ENCODE measurements around the gene NES.

The NES gene

GRCh38 chr1:156645666-156646065 is 31.5 kb downstream of the NES start:
- Histone ChIP-seq H3K27me3 (ENCODE audit: control insufficient read depth, insufficient read depth, low read length) (peaks cover 6% of the 10 kb centered on the region), H3K9ac (no peak overlapping the region), H3K27ac (no peak overlapping the region)

DNA sequence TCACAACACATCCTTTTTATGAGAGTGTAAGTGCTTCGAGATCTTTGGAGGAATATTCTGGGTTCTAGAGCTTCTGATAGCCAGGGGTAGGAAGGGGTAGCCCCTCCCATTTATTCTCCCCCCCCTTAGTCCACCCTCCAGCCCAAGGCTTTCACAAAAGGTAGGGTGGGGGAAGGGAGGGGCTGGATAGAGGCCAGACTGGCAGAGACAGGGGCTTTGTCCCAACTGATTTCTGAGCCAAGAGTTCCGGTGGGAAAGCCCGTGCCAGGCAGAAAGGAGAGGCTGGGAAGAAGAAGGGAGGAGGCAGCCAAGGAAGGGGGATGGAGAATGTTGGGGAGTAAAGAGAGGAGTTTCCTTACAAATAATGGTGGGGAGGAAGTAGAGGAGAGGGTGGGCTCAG is 32.2 kb downstream of the NES start:
- H3K4me3 ChIP-seq (ENCODE audit: low read depth, low read length), result no peak overlapping the region
- H3K79me2 ChIP-seq, result no peaks in the 10 kb centered on the region
- no peak overlapping the region for H3K9ac ChIP-seq
- H3K27ac ChIP-seq, result no peak overlapping the region
- TF ChIP-seq, protein P1, sequence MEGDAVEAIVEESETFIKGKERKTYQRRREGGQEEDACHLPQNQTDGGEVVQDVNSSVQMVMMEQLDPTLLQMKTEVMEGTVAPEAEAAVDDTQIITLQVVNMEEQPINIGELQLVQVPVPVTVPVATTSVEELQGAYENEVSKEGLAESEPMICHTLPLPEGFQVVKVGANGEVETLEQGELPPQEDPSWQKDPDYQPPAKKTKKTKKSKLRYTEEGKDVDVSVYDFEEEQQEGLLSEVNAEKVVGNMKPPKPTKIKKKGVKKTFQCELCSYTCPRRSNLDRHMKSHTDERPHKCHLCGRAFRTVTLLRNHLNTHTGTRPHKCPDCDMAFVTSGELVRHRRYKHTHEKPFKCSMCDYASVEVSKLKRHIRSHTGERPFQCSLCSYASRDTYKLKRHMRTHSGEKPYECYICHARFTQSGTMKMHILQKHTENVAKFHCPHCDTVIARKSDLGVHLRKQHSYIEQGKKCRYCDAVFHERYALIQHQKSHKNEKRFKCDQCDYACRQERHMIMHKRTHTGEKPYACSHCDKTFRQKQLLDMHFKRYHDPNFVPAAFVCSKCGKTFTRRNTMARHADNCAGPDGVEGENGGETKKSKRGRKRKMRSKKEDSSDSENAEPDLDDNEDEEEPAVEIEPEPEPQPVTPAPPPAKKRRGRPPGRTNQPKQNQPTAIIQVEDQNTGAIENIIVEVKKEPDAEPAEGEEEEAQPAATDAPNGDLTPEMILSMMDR (IDR thresholded peaks at IDR 0.05), result no peak
- H3K9me3 ChIP-seq (ENCODE audit: control insufficient read depth, low read length), result no peaks in the 10 kb centered on the region
- H3K4me1 ChIP-seq, result peaks cover under 1% of the 10 kb centered on the region
- peaks cover 6% of the 10 kb centered on the region for H3K27me3 ChIP-seq (ENCODE audit: control insufficient read depth, insufficient read depth, low read length)
- no peak overlapping the region for H2AFZ ChIP-seq
- no peaks in the 10 kb centered on the region for H3K36me3 ChIP-seq (ENCODE audit: control insufficient read depth, insufficient read depth, low read length)
- no peak overlapping the region for H3K4me2 ChIP-seq (ENCODE audit: low read length)

More at GRCh38 chr1:156645666-156646065, 31.5 kb downstream of the NES start:
- H3K4me2 ChIP-seq (ENCODE audit: low read length), result no peak overlapping the region
- H2AFZ ChIP-seq, result no peak overlapping the region
- H3K79me2 ChIP-seq, result no peaks in the 10 kb centered on the region
- no peaks in the 10 kb centered on the region for H3K36me3 ChIP-seq (ENCODE audit: control insufficient read depth, insufficient read depth, low read length)
- TF ChIP-seq, protein P1 (IDR thresholded peaks at IDR 0.05), result no peak
- no peak overlapping the region for H3K4me3 ChIP-seq (ENCODE audit: low read depth, low read length)
- no peaks in the 10 kb centered on the region for H3K9me3 ChIP-seq (ENCODE audit: control insufficient read depth, low read length)
- H3K4me1 ChIP-seq, result no peaks in the 10 kb centered on the region

DNA sequence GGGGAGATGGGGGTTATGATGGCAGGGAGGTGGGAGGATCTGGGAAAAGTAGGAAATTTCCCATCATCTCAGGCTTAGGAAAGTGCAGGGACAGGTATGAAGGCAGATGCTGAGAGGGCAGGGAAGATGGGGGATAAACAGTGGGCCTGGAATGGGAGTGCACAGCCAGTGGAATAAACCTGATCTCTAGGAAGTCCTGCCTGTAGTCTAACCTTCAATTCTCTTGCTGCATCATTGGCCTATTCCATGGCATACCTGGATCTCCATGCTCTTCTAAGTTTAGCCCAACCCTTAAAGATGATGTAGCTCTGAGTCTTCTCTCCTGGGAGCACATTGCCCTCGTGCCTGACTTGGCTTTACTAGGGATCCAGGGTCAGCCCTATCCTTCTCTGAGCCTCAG is 32.6 kb downstream of the NES start:
- TF ChIP-seq, protein P1 (IDR thresholded peaks at IDR 0.05), result no peak
- no peak overlapping the region for H3K4me3 ChIP-seq (ENCODE audit: low read depth, low read length)
- H2AFZ ChIP-seq, result no peak overlapping the region
- H3K9me3 ChIP-seq (ENCODE audit: control insufficient read depth, low read length), result no peaks in the 10 kb centered on the region
- no peak overlapping the region for H3K9ac ChIP-seq
- H3K36me3 ChIP-seq (ENCODE audit: control insufficient read depth, insufficient read depth, low read length), result no peaks in the 10 kb centered on the region
- H3K27me3 ChIP-seq (ENCODE audit: control insufficient read depth, insufficient read depth, low read length), result peaks cover 6% of the 10 kb centered on the region
- H3K79me2 ChIP-seq, result no peaks in the 10 kb centered on the region
- H3K4me1 ChIP-seq, result peaks cover 4% of the 10 kb centered on the region
- H3K4me2 ChIP-seq (ENCODE audit: low read length), result no peak overlapping the region
- no peak overlapping the region for H3K27ac ChIP-seq

GRCh38 chr1:156644146-156644545 is 33.1 kb downstream of the NES start:
- Histone ChIP-seq H3K27ac (no peak overlapping the region), H3K27me3 (ENCODE audit: control insufficient read depth, insufficient read depth, low read length) (peaks cover 6% of the 10 kb centered on the region), H3K4me3 (ENCODE audit: low read depth, low read length) (no peak overlapping the region), H2AFZ (no peak overlapping the region), H3K4me1 (peaks cover 6% of the 10 kb centered on the region), H3K9ac (no peak overlapping the region), H3K36me3 (ENCODE audit: control insufficient read depth, insufficient read depth, low read length) (no peaks in the 10 kb centered on the region), H3K4me2 (ENCODE audit: low read length) (no peak overlapping the region), H3K9me3 (ENCODE audit: control insufficient read depth, low read length) (no peaks in the 10 kb centered on the region), H3K79me2 (no peaks in the 10 kb centered on the region)
- TF ChIP-seq, protein P1 (IDR thresholded peaks at IDR 0.05), result no peak

GRCh38 chr1:156643778-156644092 is 33.5 kb downstream of the NES start:
- no peaks in the 10 kb centered on the region for H3K36me3 ChIP-seq (ENCODE audit: control insufficient read depth, insufficient read depth, low read length)
- no peak overlapping the region for H3K4me3 ChIP-seq (ENCODE audit: low read depth, low read length)
- no peak overlapping the region for H2AFZ ChIP-seq
- H3K27ac ChIP-seq, result no peak overlapping the region
- H3K27me3 ChIP-seq (ENCODE audit: control insufficient read depth, insufficient read depth, low read length), result peaks cover 6% of the 10 kb centered on the region
- TF ChIP-seq, protein P1 (IDR thresholded peaks at IDR 0.05), result no peak
- H3K79me2 ChIP-seq, result no peaks in the 10 kb centered on the region
- H3K4me2 ChIP-seq (ENCODE audit: low read length), result no peak overlapping the region
- H3K4me1 ChIP-seq, result peaks cover 6% of the 10 kb centered on the region
- no peaks in the 10 kb centered on the region for H3K9me3 ChIP-seq (ENCODE audit: control insufficient read depth, low read length)
- H3K9ac ChIP-seq, result no peak overlapping the region

Data from parathyroid adenoma (tissue), 2 donors.